ENCODE data around the gene ATP6V1F.

ATP6V1F gene

GRCh38 chr7:128838981-128839731 lies 23.5 kb upstream of the ATP6V1F start:
- CTCF ChIA-PET, result no interaction called here
- TF ChIP-seq HDGF (IDR thresholded peaks at IDR 0.05; ENCODE audit: borderline replicate concordance), result no peak
- TF ChIP-seq SP1 (IDR thresholded peaks at IDR 0.05), result no peak
- TF ChIP-seq SUZ12 (IDR thresholded peaks at IDR 0.05), result no peak
- no peak for TF ChIP-seq FOXK2 (IDR thresholded peaks at IDR 0.05)
- no peak for TF ChIP-seq FOXM1 (IDR thresholded peaks at IDR 0.05; ENCODE audit: borderline replicate concordance)
- TF ChIP-seq L3MBTL2 (conservative IDR thresholded peaks at IDR 0.05), result no peak
- TF ChIP-seq ZNF384 (IDR thresholded peaks at IDR 0.05), result no peak
- no peak for TF ChIP-seq NFRKB (IDR thresholded peaks at IDR 0.05)
- no peak for TF ChIP-seq BHLHE40 (IDR thresholded peaks at IDR 0.05; ENCODE audit: borderline replicate concordance)
- no peak for TF ChIP-seq TARDBP (IDR thresholded peaks at IDR 0.05)
- TF ChIP-seq ARNT (IDR thresholded peaks at IDR 0.05), result no peak
- TF ChIP-seq ELF4 (IDR thresholded peaks at IDR 0.05), result no peak
- no peak for TF ChIP-seq LEF1 (IDR thresholded peaks at IDR 0.05; ENCODE audit: borderline replicate concordance)
- no peak for TF ChIP-seq PKNOX1 (IDR thresholded peaks at IDR 0.05)
- no peak for TF ChIP-seq CTBP1 (IDR thresholded peaks at IDR 0.05; ENCODE audit: borderline replicate concordance)
- POLR2A ChIA-PET, result no interaction called here
- DNase-seq (ENCODE audit: extremely low spot score), result no peak

GRCh38 chr7:128839751-128840177 lies 22.9 kb upstream of the ATP6V1F start:
- no peak for DNase-seq (ENCODE audit: extremely low spot score)
- POLR2A ChIA-PET, result interaction anchor here (1.5 kb wide), 1 partner anchor 22 kb away, joined by 3 read pairs; the partner anchor contains the start of gene ATP6V1F
- CTCF ChIA-PET, result no interaction called here
- TF ChIP-seq L3MBTL2 (conservative IDR thresholded peaks at IDR 0.05) (no peak), ARNT (IDR thresholded peaks at IDR 0.05) (no peak), PKNOX1 (IDR thresholded peaks at IDR 0.05) (no peak), NFRKB (IDR thresholded peaks at IDR 0.05) (no peak), LEF1 (IDR thresholded peaks at IDR 0.05; ENCODE audit: borderline replicate concordance) (no peak), FOXM1 (IDR thresholded peaks at IDR 0.05; ENCODE audit: borderline replicate concordance) (no peak)

- TF ChIP-seq L3MBTL2 (conservative IDR thresholded peaks at IDR 0.05) (no peak), PKNOX1 (IDR thresholded peaks at IDR 0.05) (no peak), ARNT (IDR thresholded peaks at IDR 0.05) (no peak), SP1 (IDR thresholded peaks at IDR 0.05) (no peak)
- DNase-seq (ENCODE audit: extremely low spot score), result no peak
- ChIA-PET POLR2A (interaction anchor here (0.6 to 1.5 kb wide), 2 partner anchors 22 to 46 kb away, joined by 3 read pairs; partner anchors contain the start of gene ATP6V1F), CTCF (interaction anchor here (2.7 kb wide), 1 partner anchor 8 kb away, joined by 15 read pairs; no protein-coding TSS in a partner anchor)
These were observed 22.1 kb upstream of the ATP6V1F start for GRCh38 chr7:128840326-128841170.

- CTCF ChIA-PET, result interaction anchor here (2.7 kb wide), 1 partner anchor 9 kb away, joined by 15 read pairs; no protein-coding TSS in a partner anchor
- POLR2A ChIA-PET, result interaction anchor here (1.5 kb wide), 1 partner anchor 21 kb away, joined by 3 read pairs; the partner anchor contains the start of gene ATP6V1F
- DNase-seq (ENCODE audit: extremely low spot score), result no peak
- TF ChIP-seq CTBP1 (IDR thresholded peaks at IDR 0.05; ENCODE audit: borderline replicate concordance) (no peak), ARNT (IDR thresholded peaks at IDR 0.05) (no peak), FOXK2 (IDR thresholded peaks at IDR 0.05) (no peak), FOXM1 (IDR thresholded peaks at IDR 0.05; ENCODE audit: borderline replicate concordance) (no peak), SP1 (IDR thresholded peaks at IDR 0.05) (no peak), HDGF (IDR thresholded peaks at IDR 0.05; ENCODE audit: borderline replicate concordance) (no peak), BHLHE40 (IDR thresholded peaks at IDR 0.05; ENCODE audit: borderline replicate concordance) (no peak), ZNF384 (IDR thresholded peaks at IDR 0.05) (no peak), SUZ12 (IDR thresholded peaks at IDR 0.05) (no peak), FOXA1 (IDR thresholded peaks at IDR 0.05) (no peak), L3MBTL2 (conservative IDR thresholded peaks at IDR 0.05) (no peak), NFRKB (IDR thresholded peaks at IDR 0.05) (no peak), LEF1 (IDR thresholded peaks at IDR 0.05; ENCODE audit: borderline replicate concordance) (no peak), PKNOX1 (IDR thresholded peaks at IDR 0.05) (no peak), TARDBP (IDR thresholded peaks at IDR 0.05) (no peak), ELF4 (IDR thresholded peaks at IDR 0.05) (no peak)
These were observed 21.4 kb upstream of the ATP6V1F start for GRCh38 chr7:128841171-128841690.
